IMR-90 (cell line): ENCODE results near the gene ESRRG. TPM values are rescaled to one million over a fixed set of nuclear protein-coding genes. Genes with fewer than 3 reads are reported as not detected.

Experiments
- ATAC-seq: fragments of 200-7000 bp; cut with Tn5 transposase; 2 replicates; pipeline ENCODE4 v1.9.1; 2020; ENCODE audit warnings: low read depth, mild to moderate bottlenecking, moderate library complexity
- BruUV-seq: library from RNA; stranded (reverse); fragments of 400-500 nt; replicated peaks from 2 replicates; lab custom pipeline; 2021; lab: Mats Ljungman, UMichigan
- CTCF ChIA-PET: fragments of 300-600 bp; formaldehyde crosslinking; extraction: SDS; loops from one replicate; lab custom pipeline; 2021; ENCODE audit warnings: antibody characterized with exemption; lab: Yijun Ruan, JAX
- POLR2A ChIA-PET: fragments of 300-600 bp; sonication (Branson Sonifier 250); formaldehyde crosslinking; loops from one replicate; lab custom pipeline; 2022; ENCODE audit warnings: antibody characterized with exemption; ENCODE audit not compliant: unreplicated experiment; lab: Charles Lee
- DNase-seq: peaks from one replicate; pipeline ENCODE4 v3.0.0; 2013
- H2AFZ ChIP-seq: replicated peaks from 2 replicates; pipeline ENCODE3; 2013; ENCODE audit warnings: low read length, mild to moderate bottlenecking; ENCODE audit not compliant: poor library complexity
- H2AK5ac ChIP-seq: 2 replicates; pipeline ENCODE4 v1.6.1; 2013; ENCODE audit warnings: low read depth, low read length, inconsistent platforms
- H2AK9ac ChIP-seq: replicated peaks from 2 replicates; pipeline ENCODE3; 2013; ENCODE audit warnings: mild to moderate bottlenecking, low read depth, low read length, moderate library complexity; ENCODE audit not compliant: poor library complexity
- H2BK120ac ChIP-seq: 2 replicates; pipeline ENCODE4 v1.6.1; 2013; ENCODE audit warnings: low read depth, low read length, inconsistent platforms
- H2BK15ac ChIP-seq: 3 replicates; pipeline ENCODE4 v1.6.1; 2013; ENCODE audit warnings: low read depth, low read length, inconsistent platforms
- H2BK20ac ChIP-seq: 2 replicates; pipeline ENCODE4 v1.6.1; 2013; ENCODE audit warnings: low read depth, mild to moderate bottlenecking, inconsistent platforms, low read length, moderate library complexity
- H2BK5ac ChIP-seq: 2 replicates; pipeline ENCODE4 v1.6.1; 2013; ENCODE audit warnings: mild to moderate bottlenecking, low read depth, low read length, inconsistent platforms; ENCODE audit not compliant: poor library complexity, severe bottlenecking
- H3K14ac ChIP-seq: replicated peaks from 2 replicates; pipeline ENCODE4 v1.6.1; 2013; ENCODE audit warnings: low read depth, low read length, inconsistent platforms
- H3K18ac ChIP-seq: 2 replicates; pipeline ENCODE4 v1.6.1; 2013; ENCODE audit warnings: low read depth, low read length, control low read depth
- H3K23ac ChIP-seq: 2 replicates; pipeline ENCODE4 v1.6.1; 2013; ENCODE audit warnings: low read depth, low read length, inconsistent platforms
- H3K27ac ChIP-seq: 2 replicates; pipeline ENCODE4 v1.5.1; 2013; ENCODE audit warnings: mild to moderate bottlenecking, control low read depth, low read length; ENCODE audit not compliant: insufficient read depth
- H3K27me3 ChIP-seq: 2 replicates; pipeline ENCODE4 v1.6.1; 2013; ENCODE audit warnings: low read length; ENCODE audit not compliant: control insufficient read depth, insufficient read depth
- H3K36me3 ChIP-seq: 2 replicates; pipeline ENCODE4 v1.6.1; 2013; ENCODE audit warnings: low read length, mixed read lengths; ENCODE audit not compliant: control insufficient read depth, insufficient read depth
- H3K4ac ChIP-seq: 2 replicates; pipeline ENCODE4 v1.6.1; 2013; ENCODE audit warnings: low read depth, low read length, inconsistent platforms
- H3K4me1 ChIP-seq: 2 replicates; pipeline ENCODE4 v1.6.1; 2013; ENCODE audit warnings: low read length, mixed read lengths; ENCODE audit not compliant: control insufficient read depth, insufficient read depth
- H3K4me2 ChIP-seq: 2 replicates; pipeline ENCODE4 v1.6.1; 2013; ENCODE audit warnings: low read depth, mild to moderate bottlenecking, control low read depth, low read length, moderate library complexity
- H3K4me3 ChIP-seq: 2 replicates; pipeline ENCODE4 v1.5.1; 2013; ENCODE audit warnings: low read depth, mild to moderate bottlenecking, control low read depth, low read length, moderate library complexity; ENCODE audit not compliant: insufficient read depth
- H3K56ac ChIP-seq: 2 replicates; pipeline ENCODE4 v1.6.1; 2013; ENCODE audit warnings: low read length, inconsistent platforms; ENCODE audit not compliant: insufficient read depth; ENCODE audit errors: extremely low read depth
- H3K79me1 ChIP-seq, 2 experiments: 2 replicates each; pipeline ENCODE4 v1.6.1; 2013; ENCODE audit warnings: low read length in 2 of 2, inconsistent platforms in 1 of 2, low read depth in 1 of 2
- H3K9ac ChIP-seq: 2 replicates; pipeline ENCODE4 v1.6.1; 2013; ENCODE audit warnings: low read depth, low read length, control low read depth
- H3K9me1 ChIP-seq: 2 replicates; pipeline ENCODE4 v1.6.1; 2013; ENCODE audit warnings: low read length, inconsistent platforms; ENCODE audit not compliant: insufficient read depth
- H3K9me3 ChIP-seq: 2 replicates; pipeline ENCODE4 v1.6.1; 2013; ENCODE audit warnings: low read length; ENCODE audit not compliant: control insufficient read depth, insufficient read depth
- H4K20me1 ChIP-seq: 2 replicates; pipeline ENCODE4 v1.6.1; 2013; ENCODE audit warnings: low read length, inconsistent platforms; ENCODE audit not compliant: insufficient read depth
- H4K5ac ChIP-seq: 2 replicates; pipeline ENCODE4 v1.6.1; 2013; ENCODE audit warnings: mild to moderate bottlenecking, low read depth, low read length, control low read depth
- H4K8ac ChIP-seq, 2 experiments: 2 replicates each; pipeline ENCODE4 v1.6.1; 2013; ENCODE audit warnings: low read depth in 2 of 2, low read length in 2 of 2, control low read depth in 1 of 2, inconsistent platforms in 1 of 2
- H4K91ac ChIP-seq: 2 replicates; pipeline ENCODE4 v1.6.1; 2013; ENCODE audit warnings: low read depth, low read length, inconsistent platforms; ENCODE audit not compliant: insufficient read depth
- BHLHE40 ChIP-seq: fragments of 150-350 bp; IDR thresholded peaks from 2 replicates; pipeline ENCODE4 v1.6.1; 2016; ENCODE audit warnings: mild to moderate bottlenecking, low read depth, low read length
- CEBPB ChIP-seq: IDR thresholded peaks from 2 replicates; pipeline ENCODE4 v1.6.1; 2012; ENCODE audit warnings: low read depth, low read length, improper control_type of control experiment
- CTCF ChIP-seq: conservative IDR thresholded peaks from 2 replicates; pipeline ENCODE4 v1.5.1; 2012; ENCODE audit warnings: mild to moderate bottlenecking, low read depth, low read length, improper control_type of control experiment
- MAFK ChIP-seq: IDR thresholded peaks from 2 replicates; pipeline ENCODE4 v1.6.1; 2012; ENCODE audit warnings: low read depth, low read length, improper control_type of control experiment
- MAZ ChIP-seq: IDR thresholded peaks from 2 replicates; pipeline ENCODE4 v1.6.1; 2012; ENCODE audit warnings: low read depth, mild to moderate bottlenecking, low read length, improper control_type of control experiment, moderate library complexity, borderline replicate concordance
- NFE2L2 ChIP-seq: fragments of 150-350 bp; IDR thresholded peaks from 2 replicates; pipeline ENCODE4 v1.6.1; 2016; ENCODE audit warnings: low read depth, mild to moderate bottlenecking, low read length
- RAD21 ChIP-seq: IDR thresholded peaks from 2 replicates; pipeline ENCODE4 v1.6.1; 2012; ENCODE audit warnings: low read length, improper control_type of control experiment
- RFX5 ChIP-seq: IDR thresholded peaks from 2 replicates; pipeline ENCODE4 v1.8.0; 2012; ENCODE audit warnings: low read depth, mild to moderate bottlenecking, low read length, moderate library complexity
- SMC3 ChIP-seq: fragments of 150-350 bp; IDR thresholded peaks from 2 replicates; pipeline ENCODE4 v1.6.1; 2016; ENCODE audit warnings: low read depth, mild to moderate bottlenecking, antibody characterized with exemption, low read length, moderate library complexity
- WGBS, 2 experiments: methylation state at CpG; one replicate each; pipeline versions ENCODE4 v1.1.5 to v1.1.7; 2013; ENCODE audit warnings: missing lambda C conversion rate in 2 of 2; ENCODE audit not compliant: insufficient read length in 1 of 2; ENCODE audit errors: extremely low coverage in 2 of 2; 5-methylcytosine and 5-hydroxymethylcytosine counted together
- dilution Hi-C: fragments of 300-500 bp; cut with HindIII; formaldehyde crosslinking; loops from one replicate; pipeline ENCODE4 v1.14.3; 2018; ENCODE audit warnings: low sequenced_read_pairs; ENCODE audit not compliant: unreplicated experiment
- in situ Hi-C: fragments of 300-500 bp; cut with MboI; formaldehyde crosslinking; loops from 3 replicates; pipeline ENCODE4 v1.14.3; 2019; ENCODE audit warnings: low sequenced_read_pairs, inconsistent platforms, mixed read lengths
- intact Hi-C: fragments of 100-400 bp; cut with micrococcal nuclease; formaldehyde crosslinking; loops from 2 replicates; pipeline ENCODE4 v1.10.0; 2022
- polyA plus RNA-seq, 3 experiments: library from polyadenylated mRNA; depleted of rRNA; stranded (reverse); fragments of >200 nt; gene quantifications; 2 replicates each; pipeline ENCODE4 v1.2.3, GENCODE V29; 2012; ENCODE audit warnings: low replicate concordance in 1 of 3
- total RNA-seq: library from RNA; depleted of rRNA; stranded (reverse); fragments of >200 nt; gene quantifications from 2 replicates; pipeline ENCODE4 v1.2.3, GENCODE V29; 2012
- TF ChIP-seq, protein P1 (sequence below): fragments of 150-350 bp; IDR thresholded peaks from 2 replicates; pipeline ENCODE4 v1.6.1; 2017; ENCODE audit warnings: mild to moderate bottlenecking, antibody characterized with exemption, low read length, low read depth
- TF ChIP-seq, protein P2 (sequence below): fragments of 150-350 bp; IDR thresholded peaks from 2 replicates; pipeline ENCODE4 v1.6.1; 2016; ENCODE audit warnings: low read depth, mild to moderate bottlenecking, low read length, moderate library complexity, borderline replicate concordance

The ESRRG gene
- total and polyA plus RNA-seq, 2 of the 4 experiments (the other 2 are of a cell fraction): 0.17 to 0.54 TPM

GRCh38 chr1:216765346-216766300, 42.4 kb upstream of the ESRRG start (continued):
- no peak for TF ChIP-seq MAFK

DNA sequence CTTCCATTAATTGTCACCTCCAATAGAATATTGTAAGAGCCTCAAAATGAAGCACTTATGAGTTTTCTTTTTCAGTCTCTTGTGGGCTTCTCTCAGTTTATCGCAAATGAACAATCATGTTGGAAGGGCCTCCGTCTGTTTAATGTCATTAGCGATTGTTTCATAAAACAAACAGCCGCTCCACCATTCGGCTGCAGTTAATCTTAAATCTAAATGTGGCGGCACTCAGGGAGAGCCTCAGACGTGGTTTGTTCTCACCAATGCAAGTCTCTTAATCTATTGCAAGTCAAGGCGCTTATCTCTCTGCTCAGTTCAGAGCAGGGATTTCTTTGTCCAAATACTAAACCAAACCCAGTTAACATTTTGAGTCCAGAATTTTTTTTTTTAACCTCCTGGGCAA, 34.9 kb upstream of the ESRRG start:
- Histone ChIP-seq H4K91ac (no peak overlapping the region), H3K4ac (no peak overlapping the region), H3K4me1 (no peaks in the 10 kb centered on the region), H3K36me3 (no peaks in the 10 kb centered on the region), H2BK15ac (no peak overlapping the region), H3K9me1 (no peaks in the 10 kb centered on the region), H3K4me3 (no peak overlapping the region), H4K5ac (no peak overlapping the region), H3K23ac (no peak overlapping the region), H4K20me1 (no peaks in the 10 kb centered on the region), H2BK20ac (no peak overlapping the region), H3K14ac (no peak overlapping the region), H3K9me3 (no peaks in the 10 kb centered on the region), H3K27ac (no peak overlapping the region), H3K9ac (no peak overlapping the region), H3K79me1 (no peaks in the 10 kb centered on the region), H3K27me3 (no peaks in the 10 kb centered on the region), H4K8ac (no peak overlapping the region), H2AK5ac (no peak overlapping the region), H3K56ac (no peak overlapping the region), H3K4me2 (no peak overlapping the region), H2AK9ac (no peak overlapping the region), H2AFZ (no peak overlapping the region), H2BK120ac (no peak overlapping the region), H3K18ac (no peak overlapping the region), H2BK5ac (no peak overlapping the region)
- in situ Hi-C loops: loop anchor here (25.0 kb wide), 1 partner anchor 904 kb away; no protein-coding TSS in a partner anchor
- 28% methylated on average over 4 of the region's 8 CpGs; no CpG with 5 or more reads in 1 of the 2 experiments for WGBS, 2 experiments
- BruUV-seq: no TSS peak
- intact Hi-C loops: loop anchor here (10.0 kb wide), 1 partner anchor 657 kb away; no protein-coding TSS in a partner anchor
- DNase-seq (no peak), ATAC-seq (no peak)
- ChIA-PET CTCF (no interaction called here), POLR2A (no interaction called here)
- dilution Hi-C loops: no loop called here
- no peak for TF ChIP-seq NFE2L2
- TF ChIP-seq, protein P1, sequence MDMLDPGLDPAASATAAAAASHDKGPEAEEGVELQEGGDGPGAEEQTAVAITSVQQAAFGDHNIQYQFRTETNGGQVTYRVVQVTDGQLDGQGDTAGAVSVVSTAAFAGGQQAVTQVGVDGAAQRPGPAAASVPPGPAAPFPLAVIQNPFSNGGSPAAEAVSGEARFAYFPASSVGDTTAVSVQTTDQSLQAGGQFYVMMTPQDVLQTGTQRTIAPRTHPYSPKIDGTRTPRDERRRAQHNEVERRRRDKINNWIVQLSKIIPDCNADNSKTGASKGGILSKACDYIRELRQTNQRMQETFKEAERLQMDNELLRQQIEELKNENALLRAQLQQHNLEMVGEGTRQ: no peak
- no peak for TF ChIP-seq BHLHE40
- no peak for TF ChIP-seq CEBPB
- TF ChIP-seq MAFK: no peak
- no peak for TF ChIP-seq CTCF
- TF ChIP-seq SMC3: no peak
- TF ChIP-seq, protein P2, sequence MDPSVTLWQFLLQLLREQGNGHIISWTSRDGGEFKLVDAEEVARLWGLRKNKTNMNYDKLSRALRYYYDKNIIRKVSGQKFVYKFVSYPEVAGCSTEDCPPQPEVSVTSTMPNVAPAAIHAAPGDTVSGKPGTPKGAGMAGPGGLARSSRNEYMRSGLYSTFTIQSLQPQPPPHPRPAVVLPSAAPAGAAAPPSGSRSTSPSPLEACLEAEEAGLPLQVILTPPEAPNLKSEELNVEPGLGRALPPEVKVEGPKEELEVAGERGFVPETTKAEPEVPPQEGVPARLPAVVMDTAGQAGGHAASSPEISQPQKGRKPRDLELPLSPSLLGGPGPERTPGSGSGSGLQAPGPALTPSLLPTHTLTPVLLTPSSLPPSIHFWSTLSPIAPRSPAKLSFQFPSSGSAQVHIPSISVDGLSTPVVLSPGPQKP: no peak
- no peak for TF ChIP-seq MAZ
- TF ChIP-seq RFX5: no peak
- TF ChIP-seq RAD21: no peak
